Thymus (tissue), 11 donors: ENCODE data around the gene ZNF232. TPM values are rescaled to one million over a fixed set of nuclear protein-coding genes. Genes with fewer than 3 reads are reported as not detected.
"Not testable (repeated sequence)": the region's sequence is repeated elsewhere in the genome, so short reads cannot be mapped to it uniquely, and the experiment has no call there.

ENCODE experiments used
- DNase-seq, 9 donors: peaks; one replicate each; pipeline ENCODE4 v3.0.0-alpha.2; 2013; ENCODE audit warnings: low spot score in 9 of 9, low read depth in 6 of 9, missing footprints in 1 of 9
- H3K27ac ChIP-seq, 2 donors: one replicate each; pipeline ENCODE4 v1.5.1; 2013; ENCODE audit warnings: control low read depth in 1 of 2, low read depth in 1 of 2, low read length in 1 of 2, mild to moderate bottlenecking in 1 of 2, moderate library complexity in 1 of 2
- H3K27me3 ChIP-seq, 2 donors: one replicate each; pipeline ENCODE4 v1.5.1; 2013; ENCODE audit warnings: low read length in 1 of 2; ENCODE audit not compliant: control insufficient read depth in 2 of 2, insufficient read depth in 1 of 2
- H3K36me3 ChIP-seq, 2 donors: one replicate each; pipeline ENCODE4 v1.5.1; 2013; ENCODE audit warnings: low read length in 1 of 2, mild to moderate bottlenecking in 1 of 2, moderate library complexity in 1 of 2; ENCODE audit not compliant: control insufficient read depth in 2 of 2, insufficient read depth in 2 of 2
- H3K4me1 ChIP-seq, 2 donors: one replicate each; pipeline ENCODE4 v1.5.1; 2013; ENCODE audit warnings: low read length in 2 of 2; ENCODE audit not compliant: control insufficient read depth in 2 of 2, insufficient read depth in 2 of 2
- H3K4me3 ChIP-seq, 2 donors: one replicate each; pipeline ENCODE4 v1.5.1; 2013; ENCODE audit warnings: low read length in 2 of 2, control low read depth in 1 of 2, mild to moderate bottlenecking in 1 of 2
- H3K9me3 ChIP-seq, 2 donors: one replicate each; pipeline ENCODE4 v1.5.1; 2013; ENCODE audit warnings: low read length in 1 of 2, mild to moderate bottlenecking in 1 of 2; ENCODE audit not compliant: control insufficient read depth in 2 of 2, insufficient read depth in 1 of 2
- WGBS: extraction: QIAGEN DNeasy Blood & Tissue Kit; methylation state at CpG from one replicate; pipeline ENCODE4 v1.1.7; 2013; 5-methylcytosine and 5-hydroxymethylcytosine counted together
- polyA plus RNA-seq: library from polyadenylated mRNA; stranded (reverse); fragments of 200-250 nt; gene quantifications from one replicate; pipeline ENCODE4 v1.2.3, GENCODE V29; 2013
- total RNA-seq: library from RNA; stranded (reverse); fragments of 120-200 nt; gene quantifications from one replicate; pipeline ENCODE4 v1.2.4, GENCODE V29; 2013
- donor health status: healthy.

ZNF232 gene
- total and polyA plus RNA-seq, 2 donors = 9.5 to 9.9 TPM

- 92% methylated on average over 14 of the region's 14 CpGs for WGBS
- H3K4me1 ChIP-seq, H3K27ac ChIP-seq, H3K9me3 ChIP-seq, H3K27me3 ChIP-seq, H3K36me3 ChIP-seq, H3K4me3 ChIP-seq, DNase-seq: not testable (repeated sequence)
Observed at GRCh38 chr17:5136580-5137412, 25.1 kb upstream of the ZNF232 start.

GRCh38 chr17:5135726-5136579 lies 24.3 kb upstream of the ZNF232 start:
- Histone ChIP-seq H3K9me3 (no peaks in the 10 kb centered on the region), H3K36me3 (no peaks in the 10 kb centered on the region), H3K4me3 (no peak overlapping the region), H3K27ac (no peak overlapping the region), H3K4me1 (no peaks in the 10 kb centered on the region), H3K27me3 (no peaks in the 10 kb centered on the region)
- 93% methylated on average over 14 of the region's 14 CpGs for WGBS
- no peak for DNase-seq

GRCh38 chr17:5135131-5135712 lies 23.5 kb upstream of the ZNF232 start:
- not testable (repeated sequence) for H3K4me3 ChIP-seq, H3K27me3 ChIP-seq, H3K4me1 ChIP-seq, H3K36me3 ChIP-seq, H3K9me3 ChIP-seq, H3K27ac ChIP-seq, DNase-seq
- 92% methylated on average over 8 of the region's 8 CpGs for WGBS

GRCh38 chr17:5134571-5134970 lies 22.9 kb upstream of the ZNF232 start:
- H3K27me3 ChIP-seq, H3K36me3 ChIP-seq, DNase-seq, H3K27ac ChIP-seq, H3K4me3 ChIP-seq, H3K4me1 ChIP-seq, H3K9me3 ChIP-seq: not testable (repeated sequence)
- WGBS = 95% methylated on average over 11 of the region's 11 CpGs

GRCh38 chr17:5133961-5134360 lies 22.3 kb upstream of the ZNF232 start:
- not testable (repeated sequence) for H3K4me3 ChIP-seq, H3K9me3 ChIP-seq, H3K36me3 ChIP-seq, DNase-seq, H3K27ac ChIP-seq, H3K27me3 ChIP-seq, H3K4me1 ChIP-seq
- WGBS = 95% methylated on average over 8 of the region's 8 CpGs

- Histone ChIP-seq H3K27ac (no peak overlapping the region), H3K4me1 (no peaks in the 10 kb centered on the region), H3K36me3 (no peaks in the 10 kb centered on the region), H3K4me3 (no peak overlapping the region), H3K27me3 (no peaks in the 10 kb centered on the region), H3K9me3 (no peaks in the 10 kb centered on the region)
- no peak for DNase-seq
- WGBS = 93% methylated on average over 8 of the region's 8 CpGs
Observed at GRCh38 chr17:5133311-5133710, 21.6 kb upstream of the ZNF232 start.

- WGBS = 95% methylated on average over 15 of the region's 15 CpGs
- not testable (repeated sequence) for H3K9me3 ChIP-seq, DNase-seq, H3K27ac ChIP-seq, H3K27me3 ChIP-seq, H3K36me3 ChIP-seq, H3K4me3 ChIP-seq, H3K4me1 ChIP-seq
Observed at GRCh38 chr17:5132503-5133225, 21.0 kb upstream of the ZNF232 start.

- H3K36me3 ChIP-seq, H3K27ac ChIP-seq, H3K4me1 ChIP-seq, DNase-seq, H3K4me3 ChIP-seq, H3K27me3 ChIP-seq, H3K9me3 ChIP-seq: not testable (repeated sequence)
- 95% methylated on average over 16 of the region's 16 CpGs for WGBS
Observed at GRCh38 chr17:5131799-5132502, 20.3 kb upstream of the ZNF232 start.
